ENCODE data around the gene SEC14L5.

SEC14L5 gene

GRCh38 chr16:5045499-5046115 is 87.5 kb downstream of the SEC14L5 start:
- DNase-seq = no peak

GRCh38 chr16:5046914-5047313 is 88.8 kb downstream of the SEC14L5 start:
- DNase-seq = no peak

- DNase-seq = no peak
Measured at GRCh38 chr16:5054876-5055865, 97.0 kb downstream of the SEC14L5 start.

GRCh38 chr16:5056352-5056751 is 98.2 kb downstream of the SEC14L5 start:
- peak; percentile 15 for DNase-seq

- DNase-seq = no peak
Measured at GRCh38 chr16:5058476-5058875, 100.3 kb downstream of the SEC14L5 start.

GRCh38 chr16:5059386-5060072 is 101.4 kb downstream of the SEC14L5 start:
- DNase-seq = no peak

- no peak for DNase-seq
Measured at GRCh38 chr16:5060073-5060641, 102.0 kb downstream of the SEC14L5 start.

- DNase-seq = no peak
Measured at GRCh38 chr16:5062051-5062450, 103.9 kb downstream of the SEC14L5 start.

GRCh38 chr16:5062790-5063765 is 104.9 kb downstream of the SEC14L5 start:
- DNase-seq = no peak

- DNase-seq = no peak
Measured at GRCh38 chr16:5064915-5065314, 106.8 kb downstream of the SEC14L5 start.

GRCh38 chr16:5065326-5065725 is 107.2 kb downstream of the SEC14L5 start:
- DNase-seq = no peak

- no peak for DNase-seq
Measured at GRCh38 chr16:5065813-5066212, 107.7 kb downstream of the SEC14L5 start, which contains the start of gene C16orf89. Gene C16orf89, minus strand, starts transcription at chr16:5065956. Its CDS starts 48 bp downstream, at chr16:5065908.

GRCh38 chr16:5066511-5066910 is 108.4 kb downstream of the SEC14L5 start:
- DNase-seq = no peak

Measured in activated CD4-positive, alpha-beta T cell treated with anti-CD3 and anti-CD28 coated beads for 1 hour (primary cell).